NCI-H2196 (cell line): ENCODE measurements around the gene SPTBN2.
"Not testable (repeated sequence)": the region's sequence is repeated elsewhere in the genome, so short reads cannot be mapped to it uniquely, and the experiment has no call there.

ENCODE experiments used
- DNase-seq: peaks from one replicate; lab custom pipeline; 2025; ENCODE audit not compliant: unreplicated experiment; lab: John Stamatoyannopoulos, UW

The SPTBN2 gene

DNA sequence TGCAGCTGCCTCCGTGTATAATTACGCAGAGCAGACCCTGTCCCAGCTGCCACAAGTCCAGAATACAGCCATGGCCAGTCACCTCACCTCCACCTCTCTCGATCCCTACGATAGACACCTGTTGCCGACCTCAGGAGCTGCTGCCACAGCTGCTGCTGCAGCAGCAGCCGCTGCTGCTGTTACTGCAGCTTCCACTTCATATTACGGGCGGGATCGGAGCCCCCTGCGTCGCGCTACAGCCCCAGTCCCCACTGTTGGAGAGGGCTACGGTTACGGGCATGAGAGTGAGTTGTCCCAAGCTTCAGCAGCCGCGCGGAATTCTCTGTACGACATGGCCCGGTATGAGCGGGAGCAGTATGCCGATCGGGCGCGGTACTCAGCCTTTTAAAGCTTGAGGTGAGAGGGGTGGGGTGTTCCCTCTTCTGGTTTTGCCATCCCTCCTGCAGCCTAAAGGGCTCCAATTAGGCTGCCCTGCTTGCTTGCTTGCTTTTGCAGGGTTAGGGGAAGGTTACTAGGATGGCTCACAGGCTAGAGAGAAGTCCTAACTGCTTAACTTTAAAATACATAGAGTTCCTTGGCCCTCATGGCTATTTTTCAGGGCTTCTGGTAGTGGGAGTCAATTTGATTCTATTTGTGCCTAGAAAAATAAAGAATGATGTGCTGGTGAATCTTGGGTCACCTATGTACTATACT lies 85.1 kb downstream of the SPTBN2 start:
- DNase-seq, result no peak

DNA sequence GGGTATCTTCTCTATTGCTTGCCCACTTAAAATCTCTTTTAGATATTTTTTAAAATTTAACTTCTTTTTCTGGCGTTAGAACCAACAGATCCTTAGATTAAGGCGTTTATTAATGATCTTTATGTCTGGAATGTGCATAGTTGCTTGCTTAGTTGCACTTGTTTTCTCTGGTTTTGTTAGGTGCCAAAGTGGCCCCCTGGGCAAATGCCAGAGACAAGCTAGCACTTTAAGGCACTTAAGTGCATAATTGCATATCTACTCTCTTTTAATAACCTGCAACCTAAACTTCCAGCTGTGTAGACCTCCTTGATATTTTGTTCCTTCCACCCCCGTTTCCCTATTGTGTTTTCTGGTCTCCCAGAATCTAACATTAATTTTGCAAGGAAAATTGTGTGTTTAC lies 87.2 kb downstream of the SPTBN2 start:
- DNase-seq, result no peak

DNA sequence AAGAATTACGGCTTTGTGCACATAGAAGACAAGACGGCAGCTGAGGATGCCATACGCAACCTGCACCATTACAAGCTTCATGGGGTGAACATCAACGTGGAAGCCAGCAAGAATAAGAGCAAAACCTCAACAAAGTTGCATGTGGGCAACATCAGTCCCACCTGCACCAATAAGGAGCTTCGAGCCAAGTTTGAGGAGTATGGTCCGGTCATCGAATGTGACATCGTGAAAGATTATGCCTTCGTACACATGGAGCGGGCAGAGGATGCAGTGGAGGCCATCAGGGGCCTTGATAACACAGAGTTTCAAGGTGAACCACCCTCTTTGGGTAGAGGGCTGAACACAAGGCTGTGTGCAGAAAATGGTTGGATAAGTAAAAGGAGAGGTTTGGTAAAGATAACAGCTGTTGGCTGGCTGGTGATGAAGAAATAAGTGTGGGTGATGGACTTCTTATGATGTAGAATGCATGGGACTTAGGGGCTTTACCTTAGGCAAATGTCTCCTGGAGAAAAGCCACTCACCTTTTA lies 89.1 kb downstream of the SPTBN2 start:
- DNase-seq, result not testable (repeated sequence)

DNA sequence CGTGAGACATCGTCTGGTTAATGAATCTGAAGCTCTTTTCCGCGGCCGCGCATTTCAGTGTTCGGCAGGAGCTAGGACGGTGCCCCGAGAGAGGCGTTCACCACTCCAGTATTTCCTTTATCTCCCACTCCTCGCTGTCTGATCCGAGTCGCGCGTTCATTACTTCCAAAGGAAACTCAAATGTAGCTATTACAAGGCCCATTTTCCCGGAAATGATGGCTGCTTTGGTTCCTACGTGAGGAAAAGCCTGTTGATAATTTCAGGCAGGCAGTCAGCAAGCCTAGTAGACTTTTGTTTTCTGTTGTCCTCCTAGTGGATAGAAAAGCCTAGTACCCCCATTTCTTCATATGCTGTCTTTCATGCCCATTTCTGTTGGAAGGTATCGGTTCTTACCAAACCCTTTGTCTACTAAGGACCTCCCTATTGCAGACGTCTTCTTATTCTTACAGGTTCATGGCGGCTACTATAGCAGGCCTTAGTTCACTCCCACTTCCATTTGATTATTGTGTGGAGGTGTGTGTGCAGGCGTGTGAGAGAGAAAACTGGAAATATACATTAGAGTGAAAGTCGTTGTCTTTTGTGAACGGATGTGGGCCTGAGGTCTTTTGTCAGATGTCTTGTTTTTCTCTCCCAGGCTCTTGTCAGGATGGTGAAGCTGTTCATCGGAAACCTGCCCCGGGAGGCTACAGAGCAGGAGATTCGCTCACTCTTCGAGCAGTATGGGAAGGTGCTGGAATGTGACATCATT lies 89.8 kb downstream of the SPTBN2 start:
- DNase-seq, result no peak

DNA sequence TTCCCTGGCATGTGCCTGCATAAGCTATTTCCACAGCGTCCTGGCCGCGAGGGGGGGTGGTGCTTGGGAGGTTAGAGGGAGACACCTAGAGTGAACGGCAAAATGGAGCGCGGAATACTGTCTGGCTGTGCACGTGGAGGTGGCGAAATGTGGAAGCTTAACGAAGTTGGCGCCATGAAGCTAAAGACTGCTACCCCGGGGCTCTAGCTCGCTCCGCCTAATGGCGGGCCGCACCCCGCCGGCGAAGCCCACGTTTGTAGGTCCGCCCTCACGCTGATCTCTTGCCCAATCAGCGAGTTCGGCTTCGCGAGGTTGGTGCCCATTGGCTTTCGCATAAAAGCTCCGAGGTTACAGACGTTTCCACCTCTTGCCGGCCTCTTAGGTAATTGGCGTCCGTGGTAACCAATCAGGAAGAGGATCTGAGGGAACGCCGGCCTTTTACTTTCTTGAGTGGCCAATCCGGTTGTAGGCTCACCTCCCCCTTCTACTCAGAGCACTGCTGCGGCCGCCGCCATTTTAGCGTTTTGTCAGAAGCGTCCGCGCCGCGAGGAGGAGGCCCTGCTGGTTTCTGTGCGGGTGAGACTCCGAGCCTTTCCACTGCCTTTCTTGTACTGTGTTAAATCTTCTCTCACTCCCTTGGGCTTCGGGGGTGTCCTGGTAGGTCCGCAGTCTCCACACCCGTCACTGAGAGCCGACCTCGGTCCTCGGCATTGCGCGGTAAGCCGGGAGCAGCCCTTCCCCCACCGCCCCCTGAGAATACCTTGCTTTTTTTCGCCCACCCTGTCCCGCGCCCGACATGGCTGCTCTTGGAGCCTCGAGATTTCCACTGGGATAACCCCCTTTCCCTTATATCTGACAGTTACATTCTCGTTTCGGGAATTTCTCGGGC lies 90.6 kb downstream of the SPTBN2 start, which contains the start of gene RBM4:
Gene RBM4, plus strand, starts transcription at position 527 of the 889 bp plus-strand sequence. CDS start 1,009 bp downstream, outside the sequence.
- DNase-seq, result peak; percentile 99

DNA sequence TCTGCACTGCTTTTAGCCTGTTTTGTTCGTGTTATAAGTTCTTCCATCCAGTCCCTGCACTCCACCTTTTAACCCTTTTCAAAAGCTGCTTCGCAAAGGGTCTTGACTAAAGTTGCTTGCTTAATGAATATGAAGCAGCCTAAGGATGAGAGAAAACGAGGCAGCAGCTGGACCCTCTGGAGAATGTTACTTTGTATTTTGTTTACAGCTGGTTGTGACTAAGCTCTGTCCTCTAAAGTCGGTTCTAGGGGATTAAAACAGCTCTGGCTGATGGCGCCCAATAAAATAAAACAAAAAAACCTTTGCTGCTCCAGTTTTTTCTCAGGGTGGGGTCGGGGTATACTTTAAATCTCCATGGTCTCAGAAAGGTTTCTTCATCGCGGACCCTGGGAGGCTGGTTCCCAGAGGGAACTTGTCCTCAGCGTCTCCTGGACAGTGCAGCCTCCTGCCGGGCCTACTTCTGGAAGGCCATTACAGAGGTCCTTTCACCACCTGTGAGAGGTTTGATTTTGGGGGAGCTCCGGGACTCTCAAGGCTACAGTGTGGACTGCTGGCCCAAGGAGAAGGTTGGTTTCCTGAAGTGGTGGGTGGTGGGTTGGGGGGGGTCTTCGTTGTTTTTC lies 91.3 kb downstream of the SPTBN2 start:
- DNase-seq, result no peak

DNA sequence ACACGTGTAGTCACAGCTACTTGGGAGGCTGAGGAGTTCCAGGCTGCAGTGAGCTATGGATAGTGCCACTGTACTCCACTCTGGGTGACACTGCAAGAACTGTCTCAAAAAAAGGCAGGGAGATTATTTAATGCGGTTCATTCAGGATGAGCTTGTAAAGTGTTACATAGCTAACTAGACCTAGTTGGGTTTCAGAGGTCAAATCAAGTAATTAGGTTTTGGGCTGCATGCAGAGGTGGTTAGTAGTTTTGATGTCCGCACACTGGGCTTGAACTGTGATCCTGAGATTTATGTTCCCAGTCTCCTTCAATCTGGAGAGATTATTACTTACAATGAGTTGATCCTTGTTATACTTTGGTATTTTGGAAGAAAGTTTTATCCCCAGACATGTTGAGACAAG lies 92.6 kb downstream of the SPTBN2 start:
- DNase-seq, result no peak
